ENCODE measurements around the gene CNTNAP5.

Gene CNTNAP5

DNA sequence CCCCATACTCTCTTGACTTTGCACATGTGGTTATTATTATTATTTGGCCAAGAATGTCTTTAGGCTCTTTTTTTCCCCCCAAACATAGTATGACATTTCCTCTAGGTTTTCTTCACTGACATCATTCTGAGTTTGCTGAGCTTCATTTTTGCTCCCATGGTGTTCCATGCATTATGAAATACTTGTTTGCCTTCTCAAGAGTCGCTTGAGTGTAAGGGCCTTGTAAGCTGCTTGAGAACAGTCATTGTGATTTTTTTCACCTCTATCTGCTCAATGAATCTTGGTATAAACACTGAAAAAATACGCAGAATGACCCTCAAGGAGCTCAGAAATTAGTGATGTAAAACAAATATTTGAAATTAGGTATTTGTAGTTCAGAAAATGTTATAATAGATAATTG lies 688.9 kb downstream of the CNTNAP5 start:
- Histone ChIP-seq H3K9me3 (ENCODE audit: insufficient read depth, low read length) (no peaks in the 10 kb centered on the region), H3K36me3 (ENCODE audit: insufficient read depth, insufficient read length, low read length) (no peaks in the 10 kb centered on the region), H3K27me3 (ENCODE audit: insufficient read depth, insufficient read length) (no peaks in the 10 kb centered on the region), H3K4me3 (ENCODE audit: insufficient read length, low read depth) (no peak overlapping the region), H3K9ac (ENCODE audit: insufficient read length, low read depth) (no peak overlapping the region), H3K4me1 (ENCODE audit: insufficient read depth, insufficient read length) (no peaks in the 10 kb centered on the region)
- TF ChIP-seq SUZ12 (IDR thresholded peaks at IDR 0.05; ENCODE audit: extremely low read depth, insufficient read depth, insufficient read length) (no peak), YY1 (IDR thresholded peaks at IDR 0.05; ENCODE audit: insufficient read depth, insufficient read length) (no peak), ZNF274 (IDR thresholded peaks at IDR 0.05; ENCODE audit: low read depth, low read length) (no peak)
- DNase-seq (ENCODE audit: low read depth, low spot score), result no peak

DNA sequence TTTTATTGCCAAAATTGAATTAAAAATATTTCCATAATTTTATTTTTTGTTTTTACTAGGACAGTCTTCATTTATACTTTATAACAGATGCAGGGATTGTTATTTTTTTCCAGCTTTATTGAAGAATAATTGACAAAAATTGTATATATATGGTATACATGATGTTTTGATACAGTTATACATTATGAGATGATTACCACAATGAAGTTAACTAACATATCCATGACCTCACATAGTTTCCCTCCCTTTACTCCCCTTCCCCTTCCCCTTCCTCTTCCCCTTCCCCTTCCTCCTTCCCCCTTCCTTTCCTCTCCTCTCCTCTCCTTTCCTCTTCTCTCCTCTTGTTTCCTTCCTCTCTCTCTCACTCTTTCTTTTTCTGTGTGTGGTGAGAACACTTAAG lies 700.1 kb downstream of the CNTNAP5 start:
- Histone ChIP-seq H3K36me3 (ENCODE audit: insufficient read depth, insufficient read length, low read length) (no peaks in the 10 kb centered on the region), H3K27me3 (ENCODE audit: insufficient read depth, insufficient read length) (no peaks in the 10 kb centered on the region), H3K4me3 (ENCODE audit: insufficient read length, low read depth) (no peak overlapping the region), H3K9ac (ENCODE audit: insufficient read length, low read depth) (no peak overlapping the region), H3K9me3 (ENCODE audit: insufficient read depth, low read length) (no peaks in the 10 kb centered on the region), H3K4me1 (ENCODE audit: insufficient read depth, insufficient read length) (no peaks in the 10 kb centered on the region)
- no peak for DNase-seq (ENCODE audit: low read depth, low spot score)
- TF ChIP-seq ZNF274 (IDR thresholded peaks at IDR 0.05; ENCODE audit: low read depth, low read length), result no peak
- TF ChIP-seq SUZ12 (IDR thresholded peaks at IDR 0.05; ENCODE audit: extremely low read depth, insufficient read depth, insufficient read length), result no peak
- no peak for TF ChIP-seq YY1 (IDR thresholded peaks at IDR 0.05; ENCODE audit: insufficient read depth, insufficient read length)

DNA sequence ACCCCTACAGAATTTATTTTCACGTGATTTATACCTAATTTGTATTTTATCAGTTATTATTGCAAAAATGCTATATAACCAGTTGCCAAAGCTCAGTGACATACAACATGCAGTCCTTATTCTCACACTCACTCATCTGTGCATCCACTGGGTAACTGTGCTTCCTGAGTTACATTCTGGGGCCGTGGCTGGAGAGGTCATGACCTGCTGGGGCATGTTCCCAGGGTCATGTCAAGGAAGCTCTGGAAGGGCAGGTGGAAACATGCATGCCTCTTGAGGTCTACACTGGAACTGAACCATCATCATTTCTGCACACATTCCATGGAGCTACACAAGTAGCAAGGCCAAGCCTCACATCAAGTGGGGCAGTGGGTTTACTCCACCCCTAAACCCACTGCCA lies 715.5 kb downstream of the CNTNAP5 start:
- Histone ChIP-seq H3K9me3 (ENCODE audit: insufficient read depth, low read length) (no peaks in the 10 kb centered on the region), H3K27me3 (ENCODE audit: insufficient read depth, insufficient read length) (no peaks in the 10 kb centered on the region), H3K36me3 (ENCODE audit: insufficient read depth, insufficient read length, low read length) (no peaks in the 10 kb centered on the region), H3K9ac (ENCODE audit: insufficient read length, low read depth) (no peak overlapping the region), H3K4me1 (ENCODE audit: insufficient read depth, insufficient read length) (no peaks in the 10 kb centered on the region), H3K4me3 (ENCODE audit: insufficient read length, low read depth) (no peak overlapping the region)
- TF ChIP-seq YY1 (IDR thresholded peaks at IDR 0.05; ENCODE audit: insufficient read depth, insufficient read length) (no peak), ZNF274 (IDR thresholded peaks at IDR 0.05; ENCODE audit: low read depth, low read length) (no peak), SUZ12 (IDR thresholded peaks at IDR 0.05; ENCODE audit: extremely low read depth, insufficient read depth, insufficient read length) (no peak)
- no peak for DNase-seq (ENCODE audit: low read depth, low spot score)

- Histone ChIP-seq H3K9me3 (ENCODE audit: insufficient read depth, low read length) (no peaks in the 10 kb centered on the region), H3K4me3 (ENCODE audit: insufficient read length, low read depth) (no peak overlapping the region), H3K27me3 (ENCODE audit: insufficient read depth, insufficient read length) (no peaks in the 10 kb centered on the region), H3K4me1 (ENCODE audit: insufficient read depth, insufficient read length) (no peaks in the 10 kb centered on the region), H3K36me3 (ENCODE audit: insufficient read depth, insufficient read length, low read length) (no peaks in the 10 kb centered on the region), H3K9ac (ENCODE audit: insufficient read length, low read depth) (no peak overlapping the region)
- TF ChIP-seq YY1 (IDR thresholded peaks at IDR 0.05; ENCODE audit: insufficient read depth, insufficient read length) (no peak), SUZ12 (IDR thresholded peaks at IDR 0.05; ENCODE audit: extremely low read depth, insufficient read depth, insufficient read length) (no peak), ZNF274 (IDR thresholded peaks at IDR 0.05; ENCODE audit: low read depth, low read length) (no peak)
- DNase-seq (ENCODE audit: low read depth, low spot score), result no peak
These were observed 728.8 kb downstream of the CNTNAP5 start for GRCh38 chr2:124753842-124754241.

GRCh38 chr2:124755386-124755785 lies 730.3 kb downstream of the CNTNAP5 start:
- H3K36me3 ChIP-seq (ENCODE audit: insufficient read depth, insufficient read length, low read length), result no peaks in the 10 kb centered on the region
- H3K27me3 ChIP-seq (ENCODE audit: insufficient read depth, insufficient read length), result no peaks in the 10 kb centered on the region
- DNase-seq (ENCODE audit: low read depth, low spot score), result no peak
- TF ChIP-seq ZNF274 (IDR thresholded peaks at IDR 0.05; ENCODE audit: low read depth, low read length) (no peak), YY1 (IDR thresholded peaks at IDR 0.05; ENCODE audit: insufficient read depth, insufficient read length) (no peak), SUZ12 (IDR thresholded peaks at IDR 0.05; ENCODE audit: extremely low read depth, insufficient read depth, insufficient read length) (no peak)
- H3K9me3 ChIP-seq (ENCODE audit: insufficient read depth, low read length), result no peaks in the 10 kb centered on the region
- H3K4me3 ChIP-seq (ENCODE audit: insufficient read length, low read depth), result no peak overlapping the region
- H3K9ac ChIP-seq (ENCODE audit: insufficient read length, low read depth), result no peak overlapping the region
- no peaks in the 10 kb centered on the region for H3K4me1 ChIP-seq (ENCODE audit: insufficient read depth, insufficient read length)

DNA sequence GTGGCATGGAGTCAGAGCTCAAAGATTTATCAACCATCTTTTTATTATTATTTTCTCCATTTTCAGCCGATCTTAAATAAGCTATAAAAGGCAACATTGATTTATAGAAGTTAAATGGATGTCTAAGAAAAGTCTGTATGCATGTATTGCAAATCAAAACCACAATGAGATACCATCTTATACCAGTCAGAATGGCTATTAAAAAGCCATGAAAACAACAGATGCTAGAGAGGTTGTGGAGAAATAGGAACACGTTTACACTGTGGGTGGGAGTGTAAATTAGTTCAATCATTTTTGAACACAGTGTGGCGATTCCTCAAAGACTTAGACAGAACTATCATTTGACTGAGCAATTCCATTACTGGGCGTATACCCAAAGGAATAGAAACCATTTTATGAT lies 731.0 kb downstream of the CNTNAP5 start:
- Histone ChIP-seq H3K9ac (ENCODE audit: insufficient read length, low read depth) (no peak overlapping the region), H3K4me3 (ENCODE audit: insufficient read length, low read depth) (no peak overlapping the region), H3K36me3 (ENCODE audit: insufficient read depth, insufficient read length, low read length) (no peaks in the 10 kb centered on the region), H3K27me3 (ENCODE audit: insufficient read depth, insufficient read length) (no peaks in the 10 kb centered on the region), H3K9me3 (ENCODE audit: insufficient read depth, low read length) (no peaks in the 10 kb centered on the region), H3K4me1 (ENCODE audit: insufficient read depth, insufficient read length) (no peaks in the 10 kb centered on the region)
- DNase-seq (ENCODE audit: low read depth, low spot score), result no peak
- TF ChIP-seq ZNF274 (IDR thresholded peaks at IDR 0.05; ENCODE audit: low read depth, low read length), result no peak
- no peak for TF ChIP-seq SUZ12 (IDR thresholded peaks at IDR 0.05; ENCODE audit: extremely low read depth, insufficient read depth, insufficient read length)
- no peak for TF ChIP-seq YY1 (IDR thresholded peaks at IDR 0.05; ENCODE audit: insufficient read depth, insufficient read length)

- no peaks in the 10 kb centered on the region for H3K9me3 ChIP-seq (ENCODE audit: insufficient read depth, low read length)
- H3K9ac ChIP-seq (ENCODE audit: insufficient read length, low read depth), result no peak overlapping the region
- TF ChIP-seq ZNF274 (IDR thresholded peaks at IDR 0.05; ENCODE audit: low read depth, low read length), result no peak
- TF ChIP-seq YY1 (IDR thresholded peaks at IDR 0.05; ENCODE audit: insufficient read depth, insufficient read length), result no peak
- TF ChIP-seq SUZ12 (IDR thresholded peaks at IDR 0.05; ENCODE audit: extremely low read depth, insufficient read depth, insufficient read length), result no peak
- H3K36me3 ChIP-seq (ENCODE audit: insufficient read depth, insufficient read length, low read length), result no peaks in the 10 kb centered on the region
- DNase-seq (ENCODE audit: low read depth, low spot score), result no peak
- H3K4me3 ChIP-seq (ENCODE audit: insufficient read length, low read depth), result no peak overlapping the region
- no peaks in the 10 kb centered on the region for H3K27me3 ChIP-seq (ENCODE audit: insufficient read depth, insufficient read length)
- no peaks in the 10 kb centered on the region for H3K4me1 ChIP-seq (ENCODE audit: insufficient read depth, insufficient read length)
These were observed 737.3 kb downstream of the CNTNAP5 start for GRCh38 chr2:124762388-124762787.

- Histone ChIP-seq H3K4me3 (ENCODE audit: insufficient read length, low read depth) (no peak overlapping the region), H3K4me1 (ENCODE audit: insufficient read depth, insufficient read length) (no peaks in the 10 kb centered on the region), H3K27me3 (ENCODE audit: insufficient read depth, insufficient read length) (no peaks in the 10 kb centered on the region), H3K36me3 (ENCODE audit: insufficient read depth, insufficient read length, low read length) (no peaks in the 10 kb centered on the region), H3K9ac (ENCODE audit: insufficient read length, low read depth) (no peak overlapping the region), H3K9me3 (ENCODE audit: insufficient read depth, low read length) (no peaks in the 10 kb centered on the region)
- TF ChIP-seq SUZ12 (IDR thresholded peaks at IDR 0.05; ENCODE audit: extremely low read depth, insufficient read depth, insufficient read length) (no peak), YY1 (IDR thresholded peaks at IDR 0.05; ENCODE audit: insufficient read depth, insufficient read length) (no peak), ZNF274 (IDR thresholded peaks at IDR 0.05; ENCODE audit: low read depth, low read length) (no peak)
- DNase-seq (ENCODE audit: low read depth, low spot score), result no peak
These were observed 738.5 kb downstream of the CNTNAP5 start for GRCh38 chr2:124763611-124764010.
